Adrenal gland (tissue), 12 donors: ENCODE measurements around the gene EPB41L2. TPM values are rescaled to one million over a fixed set of nuclear protein-coding genes. Genes with fewer than 3 reads are reported as not detected.
A peak's percentile ranks its signal among the peaks of the same experiment; 100 is the strongest.

Experiments used
- DNase-seq, 7 donors: peaks; one replicate each; pipeline ENCODE4 v3.0.0-alpha.2; 2019 to 2020
- H3K27ac ChIP-seq, 5 donors: fragments of 200-600 bp; sonication (generic) in 4 of 5; 1 replicate in 3 of 5; 2 replicates in 2 of 5; pipeline versions ENCODE4 v1.5.1 to v1.8.0; 2016 to 2020; ENCODE audit warnings: mild to moderate bottlenecking in 1 of 5
- H3K27me3 ChIP-seq: fragments of 200-600 bp; 2 replicates; pipeline ENCODE4 v1.8.0; 2021
- H3K36me3 ChIP-seq, 2 donors: fragments of 200-600 bp; replicated peaks in 1 of 2; 1 replicate in 1 of 2; 2 replicates in 1 of 2; pipeline versions ENCODE4 v1.5.1 to v1.8.0; 2018 to 2022
- H3K4me1 ChIP-seq, 2 donors: fragments of 200-600 bp; replicated peaks in 1 of 2; 1 replicate in 1 of 2; 2 replicates in 1 of 2; pipeline versions ENCODE4 v1.5.1 to v1.8.0; 2018 to 2021
- H3K4me3 ChIP-seq, 4 donors: fragments of 200-600 bp; sonication (generic) in 3 of 4; one replicate each; pipeline ENCODE4 v1.5.1; 2016 to 2018
- H3K9me3 ChIP-seq, 3 donors: fragments of 200-600 bp; sonication (generic) in 1 of 3; replicated peaks in 1 of 3; 1 replicate in 2 of 3; 2 replicates in 1 of 3; pipeline versions ENCODE4 v1.5.1 to v1.8.0; 2016 to 2021
- CTCF ChIP-seq, 6 experiments: fragments of 450-650 bp in 4 of 6; fragments of 200-600 bp in 2 of 6; sonication (generic) in 1 of 6; IDR thresholded peaks; 1 replicate in 5 of 6; 2 replicates in 1 of 6; pipeline versions ENCODE4 v1.5.1 to v1.8.0; 2016 to 2021; ENCODE audit warnings: antibody characterized with exemption in 6 of 6, mild to moderate bottlenecking in 2 of 6, moderate library complexity in 1 of 6
- POLR2A ChIP-seq, 2 donors: fragments of 450-650 bp; IDR thresholded peaks; one replicate each; pipeline ENCODE4 v1.6.1; 2017; ENCODE audit warnings: antibody characterized with exemption in 2 of 2, mild to moderate bottlenecking in 2 of 2, moderate library complexity in 1 of 2
- WGBS, 4 donors: extraction: QIAGEN DNeasy Blood & Tissue Kit in 2 of 4; methylation state at CpG; one replicate each; pipeline versions ENCODE4 v1.1.5 to v1.1.7; 2013 to 2017; 5-methylcytosine and 5-hydroxymethylcytosine counted together
- intact Hi-C, 2 donors: fragments of 100-400 bp; cut with DNase I; formaldehyde crosslinking; loops; one replicate each; pipeline versions ENCODE4 v1.14.1 to v1.15.0; 2022 to 2023
- polyA plus RNA-seq, 3 donors: library from polyadenylated mRNA; stranded (reverse); fragments of 200-250 nt in 2 of 3; fragments of 350-450 nt in 1 of 3; fragmentation: Illumina TruSeq in 1 of 3; extraction: RNeasy Lipid Tissue Mini Kit (QIAGEN cat#74804) in 1 of 3; gene quantifications; one replicate each; pipeline ENCODE4 v1.2.3, GENCODE V29; 2013 to 2014
- total RNA-seq, 9 donors: library from RNA; depleted of rRNA in 4 of 9; stranded (reverse); fragments of >200 nt in 4 of 9; fragments of 120-200 nt in 1 of 9; fragmentation: NEBNext Ultra II Directional in 1 of 9; extraction: Animal tissue kit (Norgen Biotek cat#: 25700) in 1 of 9; gene quantifications; one replicate each; pipeline versions ENCODE4 v1.1.0 to v1.2.4, GENCODE V29; 2013 to 2023
- donor health status: healthy with polysubstance abuse.
- donor health status: Bipolar disorder and iron deficiency.
- donor health status: DM: yes; HTN: yes; CAD: no.
- donor health status: DM: no; HTN: no; CAD: no.
- donor health status: DM: no; HTN: no; CAD: no.
- donor health status: DM: yes; HTN: yes; CAD: no.

EPB41L2 gene
- total and polyA plus RNA-seq, 12 donors = 30.6 to 101 (median 82.4) TPM

- no peak for TF ChIP-seq POLR2A (IDR thresholded peaks at IDR 0.05)
- TF ChIP-seq CTCF (IDR thresholded peaks at IDR 0.05) = no peak
- Histone ChIP-seq H3K4me3 (no peak overlapping the region), H3K27ac (no peak overlapping the region), H3K9me3 (no peaks in the 10 kb centered on the region), H3K27me3 (no peaks in the 10 kb centered on the region), H3K4me1 (peaks cover 4 to 6% of the 10 kb centered on the region in 2 donors), H3K36me3 (no peaks in the 10 kb centered on the region)
- intact Hi-C loops = no loop called here
- WGBS, 4 donors = 92 to 97% (median 94%) methylated on average over 6 of the region's 6 CpGs
- DNase-seq = no peak
Measured at GRCh38 chr6:131067521-131067920, 4.5 kb upstream of the EPB41L2 start.

DNA sequence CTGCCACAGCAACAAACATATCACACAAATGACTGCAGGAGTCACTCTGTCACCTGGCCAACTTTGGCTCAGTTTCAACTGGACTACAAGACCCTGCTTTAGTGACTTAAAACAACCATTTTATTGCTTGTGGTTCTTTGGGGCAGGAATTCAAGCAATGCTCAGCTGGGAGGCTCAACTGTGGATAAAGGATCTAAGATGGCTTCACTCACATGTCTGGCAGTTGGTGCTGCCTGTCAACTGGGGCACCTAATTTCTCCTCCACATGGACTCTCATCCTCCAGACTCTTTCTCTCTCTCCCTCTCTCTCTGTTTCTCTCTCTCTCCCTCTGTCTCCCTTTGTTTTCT, 2.8 kb upstream of the EPB41L2 start:
- Histone ChIP-seq H3K9me3 (no peaks in the 10 kb centered on the region), H3K27ac (no peak overlapping the region), H3K36me3 (no peaks in the 10 kb centered on the region), H3K4me1 (peaks cover 4 to 6% of the 10 kb centered on the region in 2 donors), H3K27me3 (no peaks in the 10 kb centered on the region), H3K4me3 (no peak overlapping the region)
- intact Hi-C loops = no loop called here
- DNase-seq = no peak
- no peak for TF ChIP-seq POLR2A (IDR thresholded peaks at IDR 0.05)
- TF ChIP-seq CTCF (IDR thresholded peaks at IDR 0.05) = no peak

DNA sequence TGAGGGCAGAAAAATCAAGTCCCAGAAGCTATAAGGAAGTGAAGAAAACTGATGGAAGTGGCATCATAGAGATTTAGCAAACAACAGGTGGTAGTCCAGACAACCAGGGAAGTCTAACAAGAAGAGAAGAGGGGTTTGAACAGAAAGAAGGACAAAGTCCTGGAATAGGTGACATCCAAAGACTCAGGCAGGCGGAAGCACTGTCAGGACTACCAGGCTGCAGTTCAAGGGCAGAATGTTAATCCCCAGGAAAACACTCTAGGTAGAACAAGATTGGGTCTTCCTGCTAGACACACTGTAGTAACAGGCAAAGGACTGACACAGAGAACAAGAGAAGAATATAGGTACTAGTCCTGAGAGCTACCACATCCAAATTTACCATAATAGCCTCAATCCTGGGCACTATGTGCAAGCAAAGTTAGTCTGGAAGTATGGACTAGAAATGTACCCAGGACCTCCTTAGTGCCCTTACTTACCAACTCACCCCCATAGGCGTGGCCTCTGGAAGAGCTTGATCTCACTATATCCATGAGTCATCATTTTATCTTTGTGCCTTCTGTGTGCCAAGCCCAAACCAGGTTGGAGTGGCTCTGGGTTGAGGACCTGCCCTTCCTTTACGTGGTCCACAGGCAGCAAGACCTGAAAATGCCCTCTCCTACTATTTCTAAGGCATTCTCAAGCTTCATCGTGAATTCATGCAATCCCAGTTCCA, 2.2 kb upstream of the EPB41L2 start:
- no peaks in the 10 kb centered on the region for H3K27me3 ChIP-seq
- H3K4me3 ChIP-seq = no peak overlapping the region
- intact Hi-C loops = no loop called here
- H3K27ac ChIP-seq = no peak overlapping the region
- H3K9me3 ChIP-seq = no peaks in the 10 kb centered on the region
- DNase-seq = peak in 1 of 7 donors; percentile 23
- no peak for TF ChIP-seq POLR2A (IDR thresholded peaks at IDR 0.05)
- H3K4me1 ChIP-seq = peaks cover 4 to 6% of the 10 kb centered on the region in 2 donors
- 86 to 95% (median 92%) methylated on average over 4 of the region's 4 CpGs for WGBS, 4 donors
- no peaks in the 10 kb centered on the region for H3K36me3 ChIP-seq

DNA sequence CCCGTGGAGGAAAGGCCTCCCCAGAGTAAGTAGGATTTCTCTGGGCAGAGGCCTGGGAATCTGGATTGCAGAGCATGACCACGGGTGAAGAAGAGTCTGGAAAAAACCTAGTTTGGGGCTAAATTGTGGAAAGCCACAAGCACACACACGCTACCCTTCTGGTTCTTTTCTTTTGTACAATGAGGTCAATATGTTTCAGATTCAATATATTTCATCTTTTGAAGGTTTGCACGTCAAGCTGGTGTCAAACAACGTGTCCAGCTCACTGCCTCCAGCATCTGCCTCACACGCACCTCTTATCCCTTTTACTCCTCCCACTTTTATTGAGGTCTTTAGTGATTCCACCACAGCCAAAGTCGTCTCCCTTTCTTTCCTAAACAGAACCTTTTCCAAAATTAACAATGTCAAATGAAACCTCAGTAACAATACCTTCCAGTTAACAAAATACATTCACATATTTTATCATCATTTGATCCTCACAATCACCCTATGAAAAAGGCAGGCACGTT, 773 bp upstream of the EPB41L2 start:
- Histone ChIP-seq H3K9me3 (no peaks in the 10 kb centered on the region), H3K4me1 (peaks cover 4 to 6% of the 10 kb centered on the region in 2 donors), H3K27me3 (no peaks in the 10 kb centered on the region), H3K4me3 (peak overlapping the region in 2 of 4 donors; percentile 82 to 100), H3K36me3 (no peaks in the 10 kb centered on the region), H3K27ac (peak overlapping the region; percentile 76 to 94 (median 83))
- WGBS, 4 donors = 20 to 30% (median 24%) methylated on average over 8 of the region's 8 CpGs
- DNase-seq = peak in 3 of 7 donors; percentile 8 to 36 (median 25)
- TF ChIP-seq POLR2A (IDR thresholded peaks at IDR 0.05) (no peak), CTCF (IDR thresholded peaks at IDR 0.05) (no peak)
- intact Hi-C loops = no loop called here
